Ishikawa (cell line): ENCODE results near the gene KLF2.

Experiments used
- CEBPB ChIP-seq: IDR thresholded peaks from 2 replicates; pipeline ENCODE4 v1.6.1; 2012
- CREB1 ChIP-seq: IDR thresholded peaks from 2 replicates; pipeline ENCODE4 v1.6.1; 2012; ENCODE audit warnings: low read depth
- FOXM1 ChIP-seq: IDR thresholded peaks from 2 replicates; pipeline ENCODE4 v1.6.1; 2012; ENCODE audit warnings: low read depth, borderline replicate concordance
- RAD21 ChIP-seq: IDR thresholded peaks from 2 replicates; pipeline ENCODE4 v1.6.1; 2012; ENCODE audit warnings: low read depth
- TCF12 ChIP-seq: IDR thresholded peaks from 2 replicates; pipeline ENCODE4 v1.6.1; 2012; ENCODE audit warnings: low read depth
- TEAD4 ChIP-seq: IDR thresholded peaks from 2 replicates; pipeline ENCODE4 v1.6.1; 2012
- YY1 ChIP-seq: IDR thresholded peaks from 2 replicates; pipeline ENCODE4 v1.6.1; 2012; ENCODE audit warnings: low read depth
- ZBTB7A ChIP-seq: IDR thresholded peaks from 2 replicates; pipeline ENCODE4 v1.6.1; 2012; ENCODE audit warnings: low read depth
- TF ChIP-seq, protein P1 (sequence below): IDR thresholded peaks from 2 replicates; pipeline ENCODE4 v1.6.1; 2012
- TF ChIP-seq, protein P2 (sequence below): IDR thresholded peaks from 2 replicates; pipeline ENCODE4 v1.6.1; 2012
- TF ChIP-seq, protein P3 (sequence below): IDR thresholded peaks from 2 replicates; pipeline ENCODE4 v1.6.1; 2012; ENCODE audit warnings: low read depth, mild to moderate bottlenecking

DNA sequence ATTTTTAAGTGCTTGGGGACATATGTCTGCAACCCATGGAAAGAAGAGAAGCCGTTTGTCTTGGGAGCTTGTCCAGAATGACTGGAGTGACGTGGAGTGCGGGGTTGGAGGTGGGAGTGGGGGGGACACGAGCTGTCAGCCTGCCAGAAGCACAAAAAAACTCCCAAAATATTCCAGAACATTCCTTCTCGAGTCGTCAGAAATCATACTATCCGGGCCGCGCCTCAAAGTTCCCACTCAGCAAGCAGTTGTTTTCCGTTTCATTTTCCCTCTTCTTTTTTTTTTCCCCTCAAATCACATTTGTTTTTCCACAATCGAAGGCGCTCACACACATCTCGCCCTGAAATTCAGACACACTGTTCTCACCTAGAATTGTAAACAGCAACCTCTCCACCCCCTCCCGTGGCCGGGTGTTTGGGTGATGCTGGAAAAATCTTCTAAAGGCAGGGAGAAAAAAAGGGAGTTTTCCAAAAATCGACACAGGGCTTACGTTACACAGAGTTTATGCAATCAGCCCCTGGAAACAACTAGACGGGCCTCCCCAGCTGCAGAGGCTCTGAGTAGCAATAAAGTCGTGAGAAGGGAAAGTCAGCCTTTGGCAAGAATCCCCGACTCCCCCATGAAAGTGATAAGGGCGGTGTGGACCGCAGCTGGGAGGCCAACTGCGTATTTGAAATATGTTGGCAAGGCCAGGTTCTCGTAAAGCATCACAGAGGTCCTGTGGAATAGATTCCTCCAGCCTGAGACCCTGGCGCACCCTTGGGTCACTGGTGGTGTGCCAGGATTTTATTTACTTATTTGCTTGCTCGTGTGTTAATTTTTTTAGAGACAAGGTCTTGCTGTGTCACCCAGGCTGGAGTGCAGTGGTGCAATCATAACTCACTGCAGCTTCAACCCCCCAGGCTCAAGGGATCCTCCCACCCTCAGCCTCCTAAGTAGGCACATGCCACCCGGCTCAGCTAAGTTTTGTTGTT, 31.2 kb upstream of the KLF2 start:
- TF ChIP-seq, protein P1, sequence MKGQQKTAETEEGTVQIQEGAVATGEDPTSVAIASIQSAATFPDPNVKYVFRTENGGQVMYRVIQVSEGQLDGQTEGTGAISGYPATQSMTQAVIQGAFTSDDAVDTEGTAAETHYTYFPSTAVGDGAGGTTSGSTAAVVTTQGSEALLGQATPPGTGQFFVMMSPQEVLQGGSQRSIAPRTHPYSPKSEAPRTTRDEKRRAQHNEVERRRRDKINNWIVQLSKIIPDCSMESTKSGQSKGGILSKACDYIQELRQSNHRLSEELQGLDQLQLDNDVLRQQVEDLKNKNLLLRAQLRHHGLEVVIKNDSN: no peak
- TF ChIP-seq, protein P2, sequence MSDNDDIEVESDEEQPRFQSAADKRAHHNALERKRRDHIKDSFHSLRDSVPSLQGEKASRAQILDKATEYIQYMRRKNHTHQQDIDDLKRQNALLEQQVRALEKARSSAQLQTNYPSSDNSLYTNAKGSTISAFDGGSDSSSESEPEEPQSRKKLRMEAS: no peak
- TF ChIP-seq CEBPB: no peak
- TF ChIP-seq YY1: no peak
- no peak for TF ChIP-seq TCF12
- no peak for TF ChIP-seq RAD21
- TF ChIP-seq ZBTB7A: no peak
- no peak for TF ChIP-seq TEAD4
- TF ChIP-seq, protein P3, sequence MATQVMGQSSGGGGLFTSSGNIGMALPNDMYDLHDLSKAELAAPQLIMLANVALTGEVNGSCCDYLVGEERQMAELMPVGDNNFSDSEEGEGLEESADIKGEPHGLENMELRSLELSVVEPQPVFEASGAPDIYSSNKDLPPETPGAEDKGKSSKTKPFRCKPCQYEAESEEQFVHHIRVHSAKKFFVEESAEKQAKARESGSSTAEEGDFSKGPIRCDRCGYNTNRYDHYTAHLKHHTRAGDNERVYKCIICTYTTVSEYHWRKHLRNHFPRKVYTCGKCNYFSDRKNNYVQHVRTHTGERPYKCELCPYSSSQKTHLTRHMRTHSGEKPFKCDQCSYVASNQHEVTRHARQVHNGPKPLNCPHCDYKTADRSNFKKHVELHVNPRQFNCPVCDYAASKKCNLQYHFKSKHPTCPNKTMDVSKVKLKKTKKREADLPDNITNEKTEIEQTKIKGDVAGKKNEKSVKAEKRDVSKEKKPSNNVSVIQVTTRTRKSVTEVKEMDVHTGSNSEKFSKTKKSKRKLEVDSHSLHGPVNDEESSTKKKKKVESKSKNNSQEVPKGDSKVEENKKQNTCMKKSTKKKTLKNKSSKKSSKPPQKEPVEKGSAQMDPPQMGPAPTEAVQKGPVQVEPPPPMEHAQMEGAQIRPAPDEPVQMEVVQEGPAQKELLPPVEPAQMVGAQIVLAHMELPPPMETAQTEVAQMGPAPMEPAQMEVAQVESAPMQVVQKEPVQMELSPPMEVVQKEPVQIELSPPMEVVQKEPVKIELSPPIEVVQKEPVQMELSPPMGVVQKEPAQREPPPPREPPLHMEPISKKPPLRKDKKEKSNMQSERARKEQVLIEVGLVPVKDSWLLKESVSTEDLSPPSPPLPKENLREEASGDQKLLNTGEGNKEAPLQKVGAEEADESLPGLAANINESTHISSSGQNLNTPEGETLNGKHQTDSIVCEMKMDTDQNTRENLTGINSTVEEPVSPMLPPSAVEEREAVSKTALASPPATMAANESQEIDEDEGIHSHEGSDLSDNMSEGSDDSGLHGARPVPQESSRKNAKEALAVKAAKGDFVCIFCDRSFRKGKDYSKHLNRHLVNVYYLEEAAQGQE: no peak
- TF ChIP-seq CREB1: no peak
- no peak for TF ChIP-seq FOXM1
